ENCODE data around the gene CCBE1.

- no peak for TF ChIP-seq CTCF (conservative IDR thresholded peaks at IDR 0.05; ENCODE audit: low read depth, low read length)
- TF ChIP-seq POLR2A (IDR thresholded peaks at IDR 0.05; ENCODE audit: low read depth, low read length) = no peak
Measured at GRCh38 chr18:59448546-59448945, 248.7 kb downstream of the CCBE1 start.

Data from IMR-90 (cell line).